ENCODE results near the gene PRR9.

GRCh38 chr1:153246018-153246417, 28.6 kb downstream of the PRR9 start:
- TF ChIP-seq CTCF (IDR thresholded peaks at IDR 0.05) = no peak
- no peak for TF ChIP-seq POLR2A (IDR thresholded peaks at IDR 0.05)
